Fibroblast of lung (primary cell): ENCODE measurements around the gene DNHD1.

Experiments
- CTCF ChIP-seq, 2 donors: IDR thresholded peaks in 1 of 2; conservative IDR thresholded peaks in 1 of 2; 1 replicate in 1 of 2; 2 replicates in 1 of 2; pipeline ENCODE4 v1.5.1; 2011 to 2012; ENCODE audit warnings: low read length in 2 of 2, control low read depth in 1 of 2, inconsistent platforms in 1 of 2, low read depth in 1 of 2, mild to moderate bottlenecking in 1 of 2
- EZH2 ChIP-seq: IDR thresholded peaks from 2 replicates; pipeline ENCODE4 v1.5.1; 2012; ENCODE audit warnings: low read length, control low read depth, mild to moderate bottlenecking; ENCODE audit errors: missing control alignments

DNA sequence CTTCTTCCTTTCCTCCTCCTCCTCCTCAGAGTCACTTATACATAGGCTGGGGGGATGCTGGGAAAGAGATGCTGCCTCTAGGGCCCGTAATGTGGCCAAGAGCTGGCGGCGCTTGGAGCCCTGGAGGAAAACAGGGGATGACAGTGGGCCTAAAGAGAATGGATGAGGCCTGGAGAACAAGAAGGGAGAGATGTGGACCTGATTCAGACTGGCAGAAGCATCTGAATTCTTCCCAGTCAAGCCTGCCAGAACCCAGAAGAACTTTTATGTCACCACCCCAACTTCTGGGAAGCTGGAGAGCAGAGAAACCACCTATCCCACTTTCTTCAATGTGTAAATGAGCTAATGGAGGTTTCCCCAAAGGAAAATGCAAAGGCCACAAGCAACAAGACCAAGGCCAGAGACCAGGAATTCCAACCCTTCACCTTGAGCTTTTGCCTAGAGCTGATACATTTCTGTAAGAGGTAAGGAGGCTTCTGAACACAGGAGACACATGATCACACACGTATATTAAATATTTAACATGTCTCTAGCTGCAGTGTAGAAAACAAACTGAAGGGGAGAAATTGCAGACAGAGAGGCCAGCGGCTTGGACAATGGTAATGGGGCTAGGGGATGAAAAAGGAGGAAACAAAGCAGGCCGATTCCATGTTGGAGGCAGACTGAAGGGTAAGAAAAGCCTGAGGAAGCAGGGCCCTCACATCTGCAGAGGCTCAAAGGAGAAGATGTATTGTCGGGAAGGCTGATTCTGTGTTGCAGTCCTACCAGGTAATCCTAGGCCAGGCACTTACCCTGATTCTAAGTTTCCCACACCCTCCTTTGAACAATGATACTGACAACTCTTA, 105.2 kb downstream of the DNHD1 start:
- TF ChIP-seq CTCF (conservative IDR thresholded peaks at IDR 0.05 in 1 of 2, IDR thresholded peaks at IDR 0.05 in 1 of 2; ENCODE audit: low read depth in 1 of 2, low read length in 2 of 2) (no peak), EZH2 (no peak)
